ENCODE results near the gene ANKRD34A. TPM values are rescaled to one million over a fixed set of nuclear protein-coding genes. Genes with fewer than 3 reads are reported as not detected.
"Not testable (repeated sequence)": the region's sequence is repeated elsewhere in the genome, so short reads cannot be mapped to it uniquely, and the experiment has no call there.

The ANKRD34A gene
- total and polyA plus RNA-seq, 3 donors from 2014 or later: 0.31 to 0.51 (median 0.43) TPM

DNA sequence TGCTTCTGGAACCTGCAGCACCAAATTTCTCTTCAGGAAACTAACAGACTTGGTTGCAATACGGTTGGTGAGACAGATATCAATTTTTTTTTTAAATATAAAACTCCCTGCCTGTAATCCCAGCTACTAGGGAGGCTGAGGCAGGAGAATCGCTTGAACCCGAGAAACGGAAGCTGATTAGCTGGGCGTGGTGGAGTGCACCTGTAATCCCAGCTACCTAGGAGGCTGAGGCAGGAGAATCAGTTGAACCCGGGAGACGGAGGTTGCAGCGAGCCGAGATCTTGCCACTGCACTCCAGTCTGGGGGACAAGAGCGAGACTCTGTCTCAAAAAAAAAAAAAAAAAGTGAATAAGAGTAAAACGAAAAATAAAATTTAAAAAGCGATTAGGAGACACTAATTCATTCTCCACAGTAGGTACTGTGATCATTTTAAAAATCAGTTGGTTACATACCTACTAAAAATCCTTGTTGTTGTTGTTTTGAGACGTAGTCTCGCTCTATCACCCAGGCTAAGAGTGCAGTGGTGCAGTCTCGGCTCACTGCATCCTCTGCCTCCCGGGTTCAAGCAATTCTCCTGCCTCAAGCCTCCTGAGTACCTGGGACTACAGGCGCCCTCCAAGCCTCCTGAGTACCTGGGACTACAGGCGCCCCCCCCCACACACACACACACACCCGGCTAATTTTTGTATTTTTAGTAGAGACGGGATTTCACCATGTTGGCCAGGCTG, 36.3 kb downstream of the ANKRD34A start:
- Histone ChIP-seq H3K4me1 (peaks cover 7% of the 10 kb centered on the region), H3K36me3 (ENCODE audit: low read depth, missing control alignments) (no peaks in the 10 kb centered on the region), H3K9me3 (no peaks in the 10 kb centered on the region), H3K27ac (peak overlapping the region; percentile 96 to 98), H3K27me3 (no peaks in the 10 kb centered on the region), H3K4me3 (peak overlapping the region; percentile 80 to 95)
- no peak for TF ChIP-seq POLR2A (IDR thresholded peaks at IDR 0.05)
- TF ChIP-seq, protein P1, sequence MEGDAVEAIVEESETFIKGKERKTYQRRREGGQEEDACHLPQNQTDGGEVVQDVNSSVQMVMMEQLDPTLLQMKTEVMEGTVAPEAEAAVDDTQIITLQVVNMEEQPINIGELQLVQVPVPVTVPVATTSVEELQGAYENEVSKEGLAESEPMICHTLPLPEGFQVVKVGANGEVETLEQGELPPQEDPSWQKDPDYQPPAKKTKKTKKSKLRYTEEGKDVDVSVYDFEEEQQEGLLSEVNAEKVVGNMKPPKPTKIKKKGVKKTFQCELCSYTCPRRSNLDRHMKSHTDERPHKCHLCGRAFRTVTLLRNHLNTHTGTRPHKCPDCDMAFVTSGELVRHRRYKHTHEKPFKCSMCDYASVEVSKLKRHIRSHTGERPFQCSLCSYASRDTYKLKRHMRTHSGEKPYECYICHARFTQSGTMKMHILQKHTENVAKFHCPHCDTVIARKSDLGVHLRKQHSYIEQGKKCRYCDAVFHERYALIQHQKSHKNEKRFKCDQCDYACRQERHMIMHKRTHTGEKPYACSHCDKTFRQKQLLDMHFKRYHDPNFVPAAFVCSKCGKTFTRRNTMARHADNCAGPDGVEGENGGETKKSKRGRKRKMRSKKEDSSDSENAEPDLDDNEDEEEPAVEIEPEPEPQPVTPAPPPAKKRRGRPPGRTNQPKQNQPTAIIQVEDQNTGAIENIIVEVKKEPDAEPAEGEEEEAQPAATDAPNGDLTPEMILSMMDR (IDR thresholded peaks at IDR 0.05): no peak
- intact Hi-C loops (cut with DNase I; ENCODE audit: low total_unique reads): no loop called here
- DNase-seq: no peak
- 36 to 45% methylated on average over 20 of the region's 20 CpGs for WGBS, 2 donors

DNA sequence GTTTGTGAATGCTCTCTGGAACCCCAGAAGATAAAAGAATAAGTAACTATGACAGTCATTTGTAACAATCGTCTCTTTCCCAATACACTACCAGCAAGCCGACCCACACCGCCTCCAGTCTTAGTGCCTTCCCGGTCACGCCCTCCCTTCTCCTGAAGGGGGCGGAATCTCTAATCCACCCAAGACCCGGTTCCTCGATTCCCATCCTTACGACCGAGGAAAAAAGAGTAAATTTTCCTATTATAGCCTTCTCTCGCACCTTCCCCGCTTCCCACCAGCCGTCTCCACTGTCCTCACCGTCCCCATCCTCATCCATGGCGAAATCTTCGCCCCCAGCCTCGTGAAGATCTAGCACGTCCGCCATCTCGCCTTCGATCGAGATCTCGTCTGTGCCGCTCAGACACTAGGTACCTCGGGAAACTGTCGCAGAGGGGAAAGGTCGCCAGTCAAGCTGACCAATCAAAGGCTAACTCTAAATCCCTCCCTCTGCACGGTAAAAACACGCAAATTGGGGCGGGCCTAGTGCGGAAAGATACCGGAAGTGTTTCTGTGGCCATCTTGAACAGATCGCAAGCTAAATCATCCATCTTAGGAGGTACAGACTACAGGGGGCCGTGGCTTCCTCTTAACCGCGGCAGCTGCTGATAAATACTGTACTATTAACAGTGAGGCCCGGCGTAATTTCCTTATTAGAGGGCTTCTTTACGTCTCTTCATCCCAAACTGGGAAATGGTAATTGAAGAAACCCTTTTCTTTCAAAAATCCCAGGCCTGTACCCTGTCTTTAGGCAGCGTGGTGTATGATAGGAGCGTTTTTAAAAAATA, 37.1 kb downstream of the ANKRD34A start, which contains the start of gene RBM8A:
Gene RBM8A, minus strand, starts transcription at position 422 of the 824 bp plus-strand sequence. Its CDS starts 58 bp downstream, at position 364.
- Histone ChIP-seq H3K4me1 (peaks cover 7% of the 10 kb centered on the region), H3K9me3 (no peaks in the 10 kb centered on the region), H3K4me3 (peak within 1 kb of the TSS; percentile 80 to 95), H3K36me3 (ENCODE audit: low read depth, missing control alignments) (no peaks in the 10 kb centered on the region), H3K27ac (peak within 1 kb of the TSS; percentile 96 to 98), H3K27me3 (no peaks in the 10 kb centered on the region)
- WGBS, 2 donors: 0 to 1% methylated on average over 41 of the region's 41 CpGs
- TF ChIP-seq, protein P1 (IDR thresholded peaks at IDR 0.05): peak; percentile 61 to 75 (median 72)
- TF ChIP-seq POLR2A (IDR thresholded peaks at IDR 0.05): peak; percentile 93
- intact Hi-C loops (cut with DNase I; ENCODE audit: low total_unique reads): no loop called here
- peak; percentile 98 for DNase-seq

DNA sequence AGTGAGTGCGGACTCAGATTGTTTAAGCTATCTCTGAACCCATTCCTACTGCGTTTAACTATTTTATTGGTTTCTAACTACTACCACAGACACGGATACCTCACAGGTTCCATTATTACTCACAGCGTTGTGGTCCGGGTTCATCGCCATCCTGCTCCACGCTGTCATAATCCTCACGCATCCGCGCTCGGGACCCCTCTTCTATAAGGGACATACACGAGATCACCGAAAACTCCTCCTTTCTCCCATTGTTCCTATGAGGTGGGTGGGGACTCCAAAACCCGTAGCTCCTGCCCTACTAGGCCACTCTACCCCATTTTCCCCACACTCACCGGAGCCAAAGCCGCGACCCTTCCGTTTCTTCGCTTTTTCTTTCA, 37.7 kb downstream of the ANKRD34A start:
- TF ChIP-seq POLR2A (IDR thresholded peaks at IDR 0.05): no peak
- TF ChIP-seq, protein P1 (IDR thresholded peaks at IDR 0.05): no peak
- H3K4me1 ChIP-seq: peaks cover 7% of the 10 kb centered on the region
- no peak for DNase-seq
- WGBS, 2 donors: 3 to 8% methylated on average over 19 of the region's 19 CpGs
- peak overlapping the region; percentile 96 to 98 for H3K27ac ChIP-seq
- no peaks in the 10 kb centered on the region for H3K27me3 ChIP-seq
- H3K36me3 ChIP-seq (ENCODE audit: low read depth, missing control alignments): no peaks in the 10 kb centered on the region
- peak overlapping the region; percentile 80 to 95 for H3K4me3 ChIP-seq
- intact Hi-C loops (cut with DNase I; ENCODE audit: low total_unique reads): no loop called here
- H3K9me3 ChIP-seq: no peaks in the 10 kb centered on the region

DNA sequence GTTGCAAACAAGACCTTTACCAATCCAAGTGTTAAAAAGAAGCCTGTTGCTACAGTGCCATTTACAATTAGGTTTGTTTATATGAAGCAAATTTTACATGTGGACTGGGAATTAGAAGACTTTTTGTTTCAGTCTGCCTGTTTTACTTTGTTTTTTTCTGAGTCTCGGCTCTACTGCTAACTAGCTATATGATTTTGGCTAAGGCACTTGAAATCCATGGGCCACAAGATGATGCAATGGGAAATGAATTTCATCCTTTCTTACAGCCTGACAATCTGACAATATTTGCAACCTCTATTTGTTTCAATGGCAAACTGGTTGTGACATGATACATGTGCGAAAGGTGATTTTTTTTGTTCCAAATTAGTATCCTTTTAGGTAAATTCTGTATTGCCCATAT, 42.1 kb downstream of the ANKRD34A start:
- Histone ChIP-seq H3K9me3 (no peaks in the 10 kb centered on the region), H3K27ac (no peak overlapping the region), H3K27me3 (no peaks in the 10 kb centered on the region), H3K36me3 (ENCODE audit: low read depth, missing control alignments) (no peaks in the 10 kb centered on the region), H3K4me3 (no peak overlapping the region), H3K4me1 (peaks cover 25% of the 10 kb centered on the region)
- no peak for TF ChIP-seq POLR2A (IDR thresholded peaks at IDR 0.05)
- TF ChIP-seq, protein P1 (IDR thresholded peaks at IDR 0.05): no peak
- DNase-seq: no peak
- intact Hi-C loops (cut with DNase I; ENCODE audit: low total_unique reads): no loop called here
- WGBS, 2 donors: 63 to 72% methylated on average over 2 of the region's 2 CpGs

DNA sequence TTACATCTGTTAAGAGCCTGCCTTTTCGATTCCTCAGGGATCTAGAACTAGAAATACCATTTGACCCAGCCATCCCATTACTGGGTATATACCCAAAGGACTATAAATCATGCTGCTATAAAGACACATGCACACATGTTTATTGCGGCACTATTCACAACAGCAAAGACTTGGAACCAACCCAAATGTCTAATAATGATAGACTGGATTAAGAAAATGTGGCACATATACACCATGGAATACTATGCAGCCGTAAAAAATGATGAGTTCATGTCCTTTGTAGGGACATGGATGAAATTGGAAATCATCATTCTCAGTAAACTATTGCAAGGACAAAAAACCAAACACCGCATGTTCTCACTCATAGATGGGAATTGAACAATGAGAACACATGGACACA, 44.1 kb downstream of the ANKRD34A start:
- H3K9me3 ChIP-seq; intact Hi-C loops (cut with DNase I; ENCODE audit: low total_unique reads); DNase-seq; H3K27me3 ChIP-seq; H3K36me3 ChIP-seq (ENCODE audit: low read depth, missing control alignments); H3K27ac ChIP-seq; H3K4me3 ChIP-seq: not testable (repeated sequence)
- H3K4me1 ChIP-seq: peaks cover 23% of the 10 kb centered on the region
- 85 to 86% methylated on average over 2 to 4 of the region's 4 CpGs for WGBS, 2 donors
